ENCODE measurements around the gene SUGCT.

SUGCT gene

DNA sequence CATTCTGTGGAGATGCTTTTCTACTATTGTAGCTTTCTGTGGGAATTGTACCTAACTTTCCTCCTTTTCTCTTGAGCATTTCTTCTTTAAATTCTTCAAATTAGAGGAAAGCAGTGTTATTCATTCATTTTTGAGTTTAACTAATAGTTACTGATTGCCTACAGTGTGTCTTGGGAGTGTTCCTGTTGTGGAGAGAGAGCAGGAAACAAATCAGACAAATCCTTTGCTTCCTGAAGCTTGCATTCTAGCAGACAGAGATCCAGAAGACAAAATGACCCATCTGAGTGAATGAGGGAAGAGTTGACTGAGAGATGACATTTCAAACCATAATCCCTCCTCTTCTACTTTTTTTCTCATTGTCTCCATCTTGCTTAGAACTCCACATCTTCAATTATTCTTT, 170.4 kb downstream of the SUGCT start:
- H3K4me2 ChIP-seq (ENCODE audit: insufficient read depth, low read length): no peak overlapping the region
- DNase-seq (no peak), ATAC-seq (ENCODE audit: insufficient read depth, low read depth) (no peak)
- H3K9ac ChIP-seq (ENCODE audit: low read depth, low read length): no peak overlapping the region
- H2AFZ ChIP-seq (ENCODE audit: low read depth, low read length): no peak overlapping the region
- no peaks in the 10 kb centered on the region for H4K20me1 ChIP-seq (ENCODE audit: insufficient read depth, low read length)
- no peaks in the 10 kb centered on the region for H3K9me3 ChIP-seq (ENCODE audit: insufficient read depth, low read length, severe bottlenecking)
- H3K27me3 ChIP-seq (ENCODE audit: insufficient read depth, low read length, poor library complexity): no peaks in the 10 kb centered on the region
- no peak overlapping the region for H3K27ac ChIP-seq (ENCODE audit: low read length)
- H3K4me1 ChIP-seq (ENCODE audit: insufficient read depth, low read length): peaks cover 8% of the 10 kb centered on the region
- no peak overlapping the region for H3K4me3 ChIP-seq (ENCODE audit: low read depth in 1 of 2, low read length in 2 of 2)
- no peak for TF ChIP-seq EZH2 (IDR thresholded peaks at IDR 0.05; ENCODE audit: borderline replicate concordance, low read depth, low read length, severe bottlenecking)
- TF ChIP-seq, protein P1, sequence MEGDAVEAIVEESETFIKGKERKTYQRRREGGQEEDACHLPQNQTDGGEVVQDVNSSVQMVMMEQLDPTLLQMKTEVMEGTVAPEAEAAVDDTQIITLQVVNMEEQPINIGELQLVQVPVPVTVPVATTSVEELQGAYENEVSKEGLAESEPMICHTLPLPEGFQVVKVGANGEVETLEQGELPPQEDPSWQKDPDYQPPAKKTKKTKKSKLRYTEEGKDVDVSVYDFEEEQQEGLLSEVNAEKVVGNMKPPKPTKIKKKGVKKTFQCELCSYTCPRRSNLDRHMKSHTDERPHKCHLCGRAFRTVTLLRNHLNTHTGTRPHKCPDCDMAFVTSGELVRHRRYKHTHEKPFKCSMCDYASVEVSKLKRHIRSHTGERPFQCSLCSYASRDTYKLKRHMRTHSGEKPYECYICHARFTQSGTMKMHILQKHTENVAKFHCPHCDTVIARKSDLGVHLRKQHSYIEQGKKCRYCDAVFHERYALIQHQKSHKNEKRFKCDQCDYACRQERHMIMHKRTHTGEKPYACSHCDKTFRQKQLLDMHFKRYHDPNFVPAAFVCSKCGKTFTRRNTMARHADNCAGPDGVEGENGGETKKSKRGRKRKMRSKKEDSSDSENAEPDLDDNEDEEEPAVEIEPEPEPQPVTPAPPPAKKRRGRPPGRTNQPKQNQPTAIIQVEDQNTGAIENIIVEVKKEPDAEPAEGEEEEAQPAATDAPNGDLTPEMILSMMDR (IDR thresholded peaks at IDR 0.05; ENCODE audit: borderline replicate concordance, extremely low read depth, low read length, poor library complexity, severe bottlenecking): no peak
- H3K79me2 ChIP-seq (ENCODE audit: insufficient read depth, low read length): no peaks in the 10 kb centered on the region
- no peaks in the 10 kb centered on the region for H3K36me3 ChIP-seq (ENCODE audit: insufficient read depth, low read length)

DNA sequence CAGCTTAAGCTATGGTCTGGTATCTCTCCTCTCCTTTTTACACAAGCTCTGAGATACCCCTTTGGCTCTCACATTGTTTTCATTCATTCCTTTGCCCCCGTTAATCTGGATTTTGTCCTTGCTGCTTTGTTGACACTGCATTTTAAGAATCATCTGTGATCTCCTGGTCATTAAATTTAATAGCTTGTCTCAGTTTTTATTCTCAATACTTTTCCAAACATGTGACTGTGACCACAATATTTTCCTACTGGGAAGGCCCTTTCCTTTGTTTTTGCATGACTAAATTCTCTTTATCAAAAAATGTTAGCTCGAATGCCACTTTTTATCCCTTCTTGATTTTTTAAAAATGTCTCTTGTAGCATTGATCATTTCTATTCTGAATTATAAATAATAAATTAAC, 171.2 kb downstream of the SUGCT start:
- no peaks in the 10 kb centered on the region for H3K79me2 ChIP-seq (ENCODE audit: insufficient read depth, low read length)
- H3K27ac ChIP-seq (ENCODE audit: low read length): no peak overlapping the region
- H3K4me2 ChIP-seq (ENCODE audit: insufficient read depth, low read length): no peak overlapping the region
- H4K20me1 ChIP-seq (ENCODE audit: insufficient read depth, low read length): no peaks in the 10 kb centered on the region
- H2AFZ ChIP-seq (ENCODE audit: low read depth, low read length): no peak overlapping the region
- no peaks in the 10 kb centered on the region for H3K9me3 ChIP-seq (ENCODE audit: insufficient read depth, low read length, severe bottlenecking)
- no peak overlapping the region for H3K9ac ChIP-seq (ENCODE audit: low read depth, low read length)
- H3K27me3 ChIP-seq (ENCODE audit: insufficient read depth, low read length, poor library complexity): no peaks in the 10 kb centered on the region
- no peak for ATAC-seq (ENCODE audit: insufficient read depth, low read depth)
- H3K4me1 ChIP-seq (ENCODE audit: insufficient read depth, low read length): peaks cover under 1% of the 10 kb centered on the region; the same call in 1 of the 2 replicates
- H3K4me3 ChIP-seq (ENCODE audit: low read depth in 1 of 2, low read length in 2 of 2): no peak overlapping the region
- no peak for DNase-seq
- H3K36me3 ChIP-seq (ENCODE audit: insufficient read depth, low read length): no peaks in the 10 kb centered on the region
- no peak for TF ChIP-seq EZH2 (IDR thresholded peaks at IDR 0.05; ENCODE audit: borderline replicate concordance, low read depth, low read length, severe bottlenecking)
- TF ChIP-seq, protein P1 (IDR thresholded peaks at IDR 0.05; ENCODE audit: borderline replicate concordance, extremely low read depth, low read length, poor library complexity, severe bottlenecking): no peak

DNA sequence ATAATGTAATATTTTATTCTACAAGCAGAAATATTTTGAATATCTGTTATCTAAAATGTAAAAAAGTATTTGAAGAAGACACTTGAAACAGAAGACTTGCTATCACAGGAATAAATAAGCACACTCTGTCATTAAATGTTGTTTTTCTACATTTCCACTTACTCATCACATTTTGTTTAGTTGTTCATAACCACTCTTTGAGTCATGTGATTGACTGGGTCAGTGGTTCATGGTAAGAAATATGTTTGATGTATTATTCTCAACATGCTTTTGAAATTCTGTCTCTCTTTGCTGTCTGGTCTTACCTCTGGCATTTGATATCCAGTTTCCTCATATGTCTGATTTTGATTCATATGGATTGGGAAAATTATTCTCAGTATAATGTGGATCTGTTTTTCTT, 171.8 kb downstream of the SUGCT start:
- no peak for DNase-seq
- H3K4me2 ChIP-seq (ENCODE audit: insufficient read depth, low read length): no peak overlapping the region
- TF ChIP-seq EZH2 (IDR thresholded peaks at IDR 0.05; ENCODE audit: borderline replicate concordance, low read depth, low read length, severe bottlenecking): no peak
- TF ChIP-seq, protein P1 (IDR thresholded peaks at IDR 0.05; ENCODE audit: borderline replicate concordance, extremely low read depth, low read length, poor library complexity, severe bottlenecking): no peak
- H3K9ac ChIP-seq (ENCODE audit: low read depth, low read length): no peak overlapping the region
- no peak overlapping the region for H3K4me3 ChIP-seq (ENCODE audit: low read depth in 1 of 2, low read length in 2 of 2)
- H3K9me3 ChIP-seq (ENCODE audit: insufficient read depth, low read length, severe bottlenecking): no peaks in the 10 kb centered on the region
- no peaks in the 10 kb centered on the region for H3K27me3 ChIP-seq (ENCODE audit: insufficient read depth, low read length, poor library complexity)
- no peak for ATAC-seq (ENCODE audit: insufficient read depth, low read depth)
- H4K20me1 ChIP-seq (ENCODE audit: insufficient read depth, low read length): no peaks in the 10 kb centered on the region
- no peaks in the 10 kb centered on the region for H3K36me3 ChIP-seq (ENCODE audit: insufficient read depth, low read length)
- H3K79me2 ChIP-seq (ENCODE audit: insufficient read depth, low read length): no peaks in the 10 kb centered on the region
- no peak overlapping the region for H2AFZ ChIP-seq (ENCODE audit: low read depth, low read length)
- no peaks in the 10 kb centered on the region for H3K4me1 ChIP-seq (ENCODE audit: insufficient read depth, low read length)
- no peak overlapping the region for H3K27ac ChIP-seq (ENCODE audit: low read length)

DNA sequence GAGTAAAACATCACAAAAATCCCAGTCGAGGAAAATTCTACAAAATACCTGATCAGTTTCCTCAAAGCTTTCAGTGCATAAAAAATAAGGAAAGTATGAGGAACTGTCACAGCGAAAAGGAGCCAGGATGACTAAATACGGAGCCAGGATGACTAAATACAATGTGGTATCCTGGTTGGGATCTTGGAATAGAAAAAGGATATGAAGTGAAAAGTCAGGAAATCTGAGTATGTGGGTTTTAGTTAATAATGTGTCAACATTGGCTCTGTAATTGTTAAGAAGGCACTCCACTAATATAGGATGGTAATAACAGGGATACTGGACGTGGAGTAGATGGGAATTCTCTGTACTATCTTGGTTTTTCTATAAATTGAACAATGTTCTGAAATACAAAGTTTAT, 175.5 kb downstream of the SUGCT start:
- DNase-seq: no peak
- Histone ChIP-seq H3K4me1 (ENCODE audit: insufficient read depth, low read length) (no peaks in the 10 kb centered on the region), H4K20me1 (ENCODE audit: insufficient read depth, low read length) (no peaks in the 10 kb centered on the region), H3K27ac (ENCODE audit: low read length) (no peak overlapping the region), H3K9ac (ENCODE audit: low read depth, low read length) (no peak overlapping the region), H3K9me3 (ENCODE audit: insufficient read depth, low read length, severe bottlenecking) (no peaks in the 10 kb centered on the region), H3K36me3 (ENCODE audit: insufficient read depth, low read length) (no peaks in the 10 kb centered on the region), H3K4me3 (ENCODE audit: low read depth in 1 of 2, low read length in 2 of 2) (no peak overlapping the region), H3K4me2 (ENCODE audit: insufficient read depth, low read length) (no peak overlapping the region), H2AFZ (ENCODE audit: low read depth, low read length) (no peak overlapping the region), H3K79me2 (ENCODE audit: insufficient read depth, low read length) (no peaks in the 10 kb centered on the region), H3K27me3 (ENCODE audit: insufficient read depth, low read length, poor library complexity) (no peaks in the 10 kb centered on the region)
- no peak for ATAC-seq (ENCODE audit: insufficient read depth, low read depth)
- TF ChIP-seq, protein P1 (IDR thresholded peaks at IDR 0.05; ENCODE audit: borderline replicate concordance, extremely low read depth, low read length, poor library complexity, severe bottlenecking): no peak
- TF ChIP-seq EZH2 (IDR thresholded peaks at IDR 0.05; ENCODE audit: borderline replicate concordance, low read depth, low read length, severe bottlenecking): no peak

Measured in DND-41 (cell line).